NCI-H345 (cell line): Measurements from ENCODE around the gene PLEKHA1.

Experiments used
- DNase-seq: peaks from one replicate; lab custom pipeline; 2025; lab: John Stamatoyannopoulos, UW

Gene PLEKHA1

GRCh38 chr10:122480146-122480833 is 105.8 kb downstream of the PLEKHA1 start:
- DNase-seq = no peak

- DNase-seq = no peak
Observed at GRCh38 chr10:122481296-122482056, 107.0 kb downstream of the PLEKHA1 start.
